ENCODE measurements around the gene SIGMAR1. TPM values are rescaled to one million over a fixed set of nuclear protein-coding genes. Genes with fewer than 3 reads are reported as not detected.

SIGMAR1 gene
- total RNA-seq, 2 donors from 2014 or later, result 30.2 to 39.4 TPM

GRCh38 chr9:34594177-34594576 lies 43.4 kb downstream of the SIGMAR1 start:
- Mint-ChIP-seq H3K36me3 (ENCODE audit: low read depth) (peaks cover 4% of the 10 kb centered on the region), H3K4me3 (no peak overlapping the region), H3K27me3 (peaks cover 66% of the 10 kb centered on the region), H3K4me1 (peaks cover 25% of the 10 kb centered on the region), H3K27ac (no peak overlapping the region)
- H3K9me3 ChIP-seq (ENCODE audit: control insufficient read depth, low read length, poor library complexity, severe bottlenecking), result no peaks in the 10 kb centered on the region
- no peak for ATAC-seq
- no peak for DNase-seq

DNA sequence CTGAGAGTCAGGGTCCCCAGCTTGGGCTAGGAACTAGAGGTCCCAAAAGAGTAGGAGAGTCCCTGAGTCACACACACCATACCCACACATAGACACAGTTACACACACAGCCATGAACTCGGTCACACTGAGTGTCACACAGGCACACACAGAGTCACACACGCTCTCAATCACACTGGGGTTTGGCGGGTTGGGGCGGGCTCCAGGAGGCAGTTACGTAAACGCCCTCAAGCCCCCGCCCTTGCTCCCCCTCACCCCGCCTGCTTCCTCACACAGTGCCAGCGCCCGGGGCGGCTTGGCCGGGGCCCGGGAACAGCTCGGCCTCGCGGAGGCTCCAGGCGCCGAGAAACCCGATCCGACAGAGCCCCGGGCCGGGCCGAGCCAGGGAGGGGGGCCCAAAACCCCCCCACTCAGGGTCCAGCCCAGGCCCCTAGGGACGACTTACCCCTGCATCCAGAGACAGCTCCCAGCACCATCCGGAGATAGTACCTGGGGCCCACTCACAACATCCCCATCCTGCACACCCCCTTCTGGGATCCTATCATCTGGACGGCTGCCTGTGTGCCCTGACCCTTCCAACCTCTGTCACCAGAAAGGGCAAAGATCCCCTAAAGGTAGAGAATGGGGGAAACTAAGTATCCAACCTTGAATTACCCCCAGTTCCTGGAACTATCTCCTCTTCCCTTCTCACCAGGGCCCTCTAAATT lies 44.5 kb downstream of the SIGMAR1 start:
- H3K27ac Mint-ChIP-seq, result no peak overlapping the region
- DNase-seq, result no peak
- peaks cover 34% of the 10 kb centered on the region for H3K4me1 Mint-ChIP-seq
- H3K36me3 Mint-ChIP-seq (ENCODE audit: low read depth), result peaks cover 9% of the 10 kb centered on the region
- peaks cover 74% of the 10 kb centered on the region for H3K27me3 Mint-ChIP-seq
- H3K9me3 ChIP-seq (ENCODE audit: control insufficient read depth, low read length, poor library complexity, severe bottlenecking), result no peaks in the 10 kb centered on the region
- no peak for ATAC-seq
- H3K4me3 Mint-ChIP-seq, result peak overlapping the region; percentile 90

DNA sequence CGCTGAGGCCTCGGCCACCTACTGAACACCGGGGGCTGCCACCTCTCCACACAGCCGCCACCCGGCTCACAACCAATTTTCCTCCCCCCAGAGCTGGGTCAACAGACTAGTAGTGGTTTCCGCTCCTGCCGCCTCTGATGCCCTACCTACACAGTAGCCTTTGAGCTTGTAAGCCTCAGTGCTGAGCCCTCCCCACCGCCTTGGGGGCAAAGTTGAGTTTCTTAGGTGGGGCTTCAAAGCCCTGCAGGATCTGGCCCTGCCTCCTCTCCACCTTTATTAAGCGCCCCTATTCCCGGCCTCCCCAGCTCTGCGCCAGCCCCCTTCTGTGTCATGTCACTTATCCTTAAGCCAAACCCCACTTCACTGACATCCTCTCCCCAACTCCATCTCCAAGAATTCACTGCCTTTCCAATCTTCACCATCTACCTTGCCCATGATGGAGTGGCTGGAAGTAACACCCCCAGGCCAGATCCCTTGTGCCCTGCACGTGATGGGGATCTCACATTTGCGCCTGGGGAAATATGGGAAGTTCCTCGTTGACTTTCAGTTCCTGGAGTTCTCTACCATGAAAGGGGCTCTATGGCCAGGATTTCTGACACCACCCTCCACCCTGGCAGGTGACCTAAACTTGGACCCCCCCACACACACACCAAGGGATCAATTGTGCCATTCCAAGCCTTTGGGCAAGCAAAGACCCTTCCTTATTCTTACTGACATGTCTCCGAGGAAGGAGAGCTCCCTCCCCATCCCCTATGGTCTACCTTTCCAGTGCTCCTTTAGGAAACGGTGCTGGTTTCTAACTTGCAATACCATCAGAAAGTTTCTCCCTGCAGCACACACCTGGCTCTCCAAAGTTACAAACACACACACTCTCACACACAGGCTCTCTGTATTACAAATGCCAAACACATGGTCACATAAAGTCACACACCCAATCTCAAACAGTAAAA lies 45.4 kb downstream of the SIGMAR1 start:
- Mint-ChIP-seq H3K4me1 (peaks cover 32% of the 10 kb centered on the region), H3K27me3 (peaks cover 75% of the 10 kb centered on the region), H3K27ac (no peak overlapping the region), H3K36me3 (ENCODE audit: low read depth) (peaks cover 9% of the 10 kb centered on the region), H3K4me3 (peak overlapping the region; percentile 90)
- DNase-seq (no peak), ATAC-seq (no peak)
- H3K9me3 ChIP-seq (ENCODE audit: control insufficient read depth, low read length, poor library complexity, severe bottlenecking), result no peaks in the 10 kb centered on the region

DNA sequence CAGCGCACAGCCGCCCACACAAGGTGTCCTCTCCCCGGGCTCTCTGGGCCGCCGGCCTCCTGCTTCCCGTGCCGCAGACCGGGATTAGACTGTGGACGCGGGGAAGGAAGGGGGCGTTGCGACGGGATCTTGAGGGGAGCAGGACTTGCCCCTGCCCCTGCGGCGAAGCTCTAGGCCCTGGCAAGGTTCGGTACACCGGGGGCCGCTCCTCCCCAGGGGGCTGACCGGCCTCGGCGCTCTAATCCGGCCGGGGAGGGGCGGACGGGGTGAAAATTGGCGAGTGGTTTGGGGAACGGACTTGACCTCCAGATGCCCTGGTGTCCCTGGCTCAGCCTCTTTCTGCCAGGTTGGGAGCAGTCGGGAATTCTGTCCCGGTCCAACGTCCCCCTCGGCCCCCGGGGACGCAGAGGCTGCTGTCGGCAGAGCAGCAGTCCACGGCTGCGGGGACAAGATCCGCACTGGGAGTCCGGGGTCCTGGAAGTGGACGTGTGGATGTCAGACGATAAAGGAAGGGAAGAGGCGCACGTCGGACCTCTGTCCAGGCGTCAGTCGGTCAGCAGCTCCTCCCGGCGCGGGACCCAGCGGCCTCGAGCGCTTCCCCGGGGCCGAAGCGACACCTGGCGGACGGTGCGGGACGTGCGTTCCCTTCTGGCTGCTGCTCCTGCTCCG lies 46.2 kb downstream of the SIGMAR1 start:
- ATAC-seq (peak; percentile 85), DNase-seq (peak; percentile 64 to 76 (median 73))
- H3K9me3 ChIP-seq (ENCODE audit: control insufficient read depth, low read length, poor library complexity, severe bottlenecking), result no peaks in the 10 kb centered on the region
- H3K4me3 Mint-ChIP-seq, result peak overlapping the region; percentile 90
- peaks cover 32% of the 10 kb centered on the region for H3K4me1 Mint-ChIP-seq
- peaks cover 9% of the 10 kb centered on the region for H3K36me3 Mint-ChIP-seq (ENCODE audit: low read depth)
- peaks cover 78% of the 10 kb centered on the region for H3K27me3 Mint-ChIP-seq
- no peak overlapping the region for H3K27ac Mint-ChIP-seq

DNA sequence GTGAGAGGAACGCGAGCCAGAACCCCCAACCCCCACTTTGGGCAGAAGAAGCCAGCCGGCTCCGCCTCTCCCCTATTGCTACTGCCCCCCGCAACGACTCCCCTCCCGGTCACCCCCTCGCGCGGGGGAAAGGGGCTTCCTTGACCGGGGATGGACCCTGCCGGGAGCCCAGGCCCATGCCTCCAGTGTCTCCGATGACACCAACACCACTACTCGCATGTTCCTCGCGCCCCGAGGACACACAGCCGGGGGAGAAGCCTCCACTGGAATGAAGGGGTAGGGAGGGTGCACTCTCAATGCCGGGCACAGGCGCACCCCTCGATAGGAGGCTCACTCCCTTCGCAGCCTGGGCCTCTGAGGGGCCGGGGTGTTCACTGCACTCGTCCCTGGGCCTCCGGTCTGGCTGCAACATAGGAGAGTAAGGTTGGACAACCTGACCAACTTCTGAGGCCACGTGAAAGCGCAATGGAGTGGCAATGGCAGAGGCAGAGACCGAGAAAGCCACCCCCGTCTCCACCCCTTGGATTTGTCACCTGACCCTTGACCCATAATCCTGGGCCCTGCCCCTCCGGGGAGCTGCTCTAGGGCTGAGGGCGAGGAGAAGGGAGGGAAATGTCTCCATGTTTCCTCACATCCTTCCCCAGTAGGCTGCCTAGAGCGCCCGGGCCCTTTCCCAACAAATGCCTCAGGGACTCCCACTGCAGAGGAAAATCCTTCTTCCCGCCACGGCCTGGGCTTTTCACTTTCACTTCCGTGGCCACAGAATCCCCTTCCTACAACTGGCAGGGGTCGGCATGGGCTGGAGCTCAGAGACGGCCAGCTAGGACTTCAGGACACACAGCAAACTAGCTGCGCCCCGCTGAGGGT lies 47.0 kb downstream of the SIGMAR1 start:
- Mint-ChIP-seq H3K4me1 (peaks cover 31% of the 10 kb centered on the region), H3K27ac (no peak overlapping the region), H3K36me3 (ENCODE audit: low read depth) (peaks cover 10% of the 10 kb centered on the region), H3K4me3 (peak overlapping the region; percentile 90), H3K27me3 (peaks cover 80% of the 10 kb centered on the region)
- no peak for ATAC-seq
- H3K9me3 ChIP-seq (ENCODE audit: control insufficient read depth, low read length, poor library complexity, severe bottlenecking), result no peaks in the 10 kb centered on the region
- no peak for DNase-seq

DNA sequence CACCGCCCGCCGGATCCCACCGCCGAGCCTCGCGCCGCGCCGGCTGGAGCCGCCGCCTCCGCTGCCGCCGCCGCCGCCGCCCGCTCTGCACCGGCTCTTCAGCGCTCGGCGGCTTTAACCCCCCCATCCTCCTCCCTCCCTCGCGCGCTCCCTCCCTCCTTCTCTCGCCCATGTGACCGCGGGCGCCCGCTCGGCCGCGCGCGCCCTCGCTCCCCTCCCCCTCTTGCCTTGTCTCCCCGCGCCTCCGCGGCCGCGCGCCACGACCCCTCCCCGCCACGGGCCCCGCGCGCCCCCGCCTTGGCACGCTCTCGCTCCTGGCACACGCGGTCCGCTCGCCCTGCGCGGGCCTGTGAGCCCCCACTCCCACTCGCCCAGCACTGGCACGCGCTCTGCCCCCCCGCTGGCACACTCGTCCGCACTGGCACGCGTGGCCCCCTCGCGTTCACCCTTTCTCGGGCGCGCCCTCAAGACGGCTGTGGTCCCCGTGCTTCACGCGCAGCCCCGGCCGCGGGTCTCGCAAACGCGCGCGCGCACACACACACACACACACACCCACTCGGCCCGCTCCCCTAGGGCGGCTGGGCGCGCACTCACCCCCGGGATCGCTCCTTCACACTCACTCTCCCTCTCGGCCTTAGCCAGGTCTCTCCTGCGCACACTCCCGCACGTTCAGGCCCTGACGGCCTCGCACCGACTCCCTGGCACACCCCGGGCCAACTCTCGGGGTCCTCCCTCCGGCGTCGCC lies 47.8 kb downstream of the SIGMAR1 start, which contains the start of gene CNTFR:
Gene CNTFR (minus strand): TSS at position 89 of the 745 bp plus-strand sequence. CDS start 20,743 bp downstream, outside the sequence.
- H3K9me3 ChIP-seq (ENCODE audit: control insufficient read depth, low read length, poor library complexity, severe bottlenecking), result no peaks in the 10 kb centered on the region
- no peak for DNase-seq
- Mint-ChIP-seq H3K4me3 (peak within 1 kb of the TSS; percentile 90), H3K27me3 (peaks cover 85% of the 10 kb centered on the region), H3K27ac (no peak within 1 kb of the TSS), H3K36me3 (ENCODE audit: low read depth) (peaks cover 10% of the 10 kb centered on the region), H3K4me1 (peaks cover 31% of the 10 kb centered on the region)
- ATAC-seq, result peak; percentile 26

DNA sequence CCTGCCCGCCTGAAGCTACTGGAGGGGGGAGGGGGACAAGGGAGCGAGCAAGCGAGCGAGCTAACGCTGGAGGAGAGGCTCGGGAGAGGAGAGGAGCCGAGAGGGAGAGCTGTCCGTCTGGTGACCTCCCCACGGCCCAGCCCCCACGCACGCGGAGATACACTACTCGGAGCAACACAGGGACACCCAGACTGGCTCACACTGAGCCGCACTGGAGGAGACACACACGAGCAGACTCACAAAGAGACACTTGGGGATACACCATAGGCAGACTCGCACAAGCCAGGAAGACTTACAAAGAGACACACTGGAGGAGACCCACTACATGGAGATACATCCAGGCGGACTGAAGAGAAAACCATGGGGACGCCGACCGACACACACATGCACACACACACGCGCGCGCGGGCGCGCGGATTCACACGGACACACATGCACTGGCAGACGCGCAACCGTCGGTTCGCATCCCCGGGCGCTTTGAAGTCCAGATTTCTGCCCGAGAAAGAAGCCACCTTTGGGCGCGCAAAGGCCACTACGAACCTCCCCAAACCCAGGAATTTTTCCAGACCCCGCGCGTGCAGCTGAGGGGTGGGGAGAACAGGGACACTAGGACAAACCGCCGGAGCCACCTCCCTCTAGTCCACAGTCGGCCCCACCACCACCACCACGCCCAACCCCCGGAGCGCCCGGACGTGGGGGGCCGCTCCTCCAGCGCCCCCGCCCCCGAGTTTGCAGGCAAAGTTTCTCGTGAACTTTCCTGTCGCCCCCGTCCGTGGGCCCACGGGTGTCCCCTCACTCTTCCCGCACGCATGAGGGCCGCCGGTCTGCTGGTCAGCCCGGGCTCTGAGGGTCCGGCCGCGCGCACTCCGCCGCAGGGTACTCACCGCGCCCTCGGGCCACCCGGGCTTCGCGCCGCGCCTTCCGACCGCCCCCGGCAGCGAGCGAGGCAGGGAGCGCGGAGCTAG lies 48.6 kb downstream of the SIGMAR1 start:
- no peaks in the 10 kb centered on the region for H3K9me3 ChIP-seq (ENCODE audit: control insufficient read depth, low read length, poor library complexity, severe bottlenecking)
- Mint-ChIP-seq H3K4me3 (peak overlapping the region; percentile 88), H3K36me3 (ENCODE audit: low read depth) (peaks cover 10% of the 10 kb centered on the region), H3K4me1 (peaks cover 33% of the 10 kb centered on the region), H3K27ac (no peak overlapping the region), H3K27me3 (peaks cover 92% of the 10 kb centered on the region)
- DNase-seq (no peak), ATAC-seq (no peak)

- peak overlapping the region; percentile 31 for H3K4me3 Mint-ChIP-seq
- H3K4me1 Mint-ChIP-seq, result peaks cover 28% of the 10 kb centered on the region
- ATAC-seq (no peak), DNase-seq (no peak)
- H3K36me3 Mint-ChIP-seq (ENCODE audit: low read depth), result peaks cover 11% of the 10 kb centered on the region
- H3K27me3 Mint-ChIP-seq, result peaks cover 93% of the 10 kb centered on the region
- no peak overlapping the region for H3K27ac Mint-ChIP-seq
- H3K9me3 ChIP-seq (ENCODE audit: control insufficient read depth, low read length, poor library complexity, severe bottlenecking), result no peaks in the 10 kb centered on the region
These were observed 50.3 kb downstream of the SIGMAR1 start for GRCh38 chr9:34587271-34587670.

DNA sequence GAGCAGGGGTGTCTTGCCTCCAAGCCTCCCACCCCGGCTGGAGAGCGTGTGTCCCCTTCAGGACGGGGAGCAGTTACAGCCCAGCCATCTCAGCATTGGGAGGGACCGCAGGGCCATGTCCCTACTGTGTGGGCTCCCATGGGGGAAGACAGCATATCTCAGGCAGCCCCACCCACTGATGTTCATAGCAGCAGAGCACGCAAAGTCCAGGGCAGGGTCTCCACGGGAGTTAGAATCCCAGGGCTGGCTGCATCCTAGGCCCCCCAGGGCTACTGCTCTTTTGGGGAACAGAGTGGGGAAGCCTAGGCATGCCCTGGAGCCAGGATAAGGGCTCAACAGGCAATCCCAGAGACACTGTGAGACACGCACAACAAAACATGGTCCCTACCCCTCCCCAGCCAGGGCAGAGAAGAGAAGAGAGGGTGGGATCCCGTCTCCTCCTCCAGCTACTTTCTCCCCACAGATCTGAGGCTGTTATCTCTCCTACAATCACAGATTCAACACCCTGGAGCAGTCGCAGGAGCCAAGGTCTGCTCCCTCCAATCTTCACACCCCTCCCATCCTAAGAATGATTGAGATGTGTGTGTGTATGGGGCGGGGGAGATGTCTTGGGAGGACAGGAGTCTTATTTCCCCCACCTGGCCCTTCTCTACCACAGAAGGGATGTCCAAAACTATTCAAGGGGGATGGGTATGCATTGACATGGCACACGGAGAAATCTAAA lies 51.5 kb downstream of the SIGMAR1 start:
- ATAC-seq (no peak), DNase-seq (no peak)
- Mint-ChIP-seq H3K4me3 (no peak overlapping the region), H3K27me3 (peaks cover 93% of the 10 kb centered on the region), H3K4me1 (peaks cover 24% of the 10 kb centered on the region), H3K36me3 (ENCODE audit: low read depth) (peaks cover 12% of the 10 kb centered on the region), H3K27ac (peak overlapping the region; percentile 66)
- H3K9me3 ChIP-seq (ENCODE audit: control insufficient read depth, low read length, poor library complexity, severe bottlenecking), result no peaks in the 10 kb centered on the region

DNA sequence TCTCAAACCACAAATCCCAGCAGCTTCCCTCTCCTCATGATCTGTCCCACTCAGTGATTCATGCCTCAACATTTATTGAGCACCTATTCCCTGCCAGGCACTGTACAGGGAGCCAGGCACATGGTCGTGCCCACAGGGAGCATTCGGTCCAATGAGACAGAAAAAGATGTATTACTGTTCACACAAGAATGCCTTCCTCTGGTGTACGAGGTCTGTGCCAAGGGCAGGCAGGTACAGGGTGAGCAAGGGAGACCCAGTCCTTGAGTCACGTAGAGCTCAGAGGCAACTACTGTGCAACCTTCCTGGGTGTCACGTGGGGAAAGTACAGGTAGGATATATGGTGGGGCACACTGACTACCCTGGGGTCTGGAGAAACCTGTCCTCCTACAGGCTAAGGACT lies 52.6 kb downstream of the SIGMAR1 start:
- Mint-ChIP-seq H3K36me3 (ENCODE audit: low read depth) (peaks cover 16% of the 10 kb centered on the region), H3K4me3 (no peak overlapping the region)
- H3K9me3 ChIP-seq (ENCODE audit: control insufficient read depth, low read length, poor library complexity, severe bottlenecking), result no peaks in the 10 kb centered on the region

More for the DNA sequence above, 52.6 kb downstream of the SIGMAR1 start:
- no peak for ATAC-seq
- Mint-ChIP-seq H3K27ac (no peak overlapping the region), H3K27me3 (peaks cover 93% of the 10 kb centered on the region), H3K4me1 (peaks cover 17% of the 10 kb centered on the region)
- DNase-seq, result no peak

All from T-helper 17 cell (primary cell).